HepG2 (cell line): ENCODE measurements around the gene C2.
A peak's percentile ranks its signal among the peaks of the same experiment; 100 is the strongest.

Experiments
- NR3C1 ChIP-seq: sonication (generic); formaldehyde crosslinking; IDR thresholded peaks from 2 replicates; pipeline ENCODE4 v1.4.0; 2020; ENCODE audit warnings: missing genetic modification reagents
- POLR2AphosphoS5 ChIP-seq: IDR thresholded peaks from 2 replicates; pipeline ENCODE4 v1.6.1; 2012; ENCODE audit warnings: low read depth, low read length
- RBM39 ChIP-seq: fragments of 200-400 bp; formaldehyde crosslinking; IDR thresholded peaks from one replicate; pipeline ENCODE4 v1.6.1; 2018; ENCODE audit warnings: antibody characterized with exemption, mild to moderate bottlenecking, low read depth, low read length; ENCODE audit not compliant: poor library complexity, severe bottlenecking
- STAG1 ChIP-seq: sonication (generic); formaldehyde crosslinking; IDR thresholded peaks from 2 replicates; pipeline ENCODE4 v1.4.0; 2020; ENCODE audit warnings: missing genetic modification reagents
- ZNF557 ChIP-seq: sonication (generic); formaldehyde crosslinking; IDR thresholded peaks from 2 replicates; pipeline ENCODE4 v1.4.0; 2020; ENCODE audit warnings: missing genetic modification reagents
- TF ChIP-seq, protein P1 (sequence below): sonication (generic); formaldehyde crosslinking; IDR thresholded peaks from 2 replicates; pipeline ENCODE4 v1.5.0; 2020; ENCODE audit warnings: mild to moderate bottlenecking, missing genetic modification reagents
- TF ChIP-seq, protein P2 (sequence below): sonication (generic); formaldehyde crosslinking; IDR thresholded peaks from 2 replicates; pipeline ENCODE4 v1.5.0; 2020; ENCODE audit warnings: mild to moderate bottlenecking, missing genetic modification reagents, moderate library complexity
- TF ChIP-seq, protein P3 (sequence below): IDR thresholded peaks from 2 replicates; pipeline ENCODE4 v1.6.1; 2016; ENCODE audit warnings: low read depth, missing genetic modification reagents, missing compliant biosample characterization

DNA sequence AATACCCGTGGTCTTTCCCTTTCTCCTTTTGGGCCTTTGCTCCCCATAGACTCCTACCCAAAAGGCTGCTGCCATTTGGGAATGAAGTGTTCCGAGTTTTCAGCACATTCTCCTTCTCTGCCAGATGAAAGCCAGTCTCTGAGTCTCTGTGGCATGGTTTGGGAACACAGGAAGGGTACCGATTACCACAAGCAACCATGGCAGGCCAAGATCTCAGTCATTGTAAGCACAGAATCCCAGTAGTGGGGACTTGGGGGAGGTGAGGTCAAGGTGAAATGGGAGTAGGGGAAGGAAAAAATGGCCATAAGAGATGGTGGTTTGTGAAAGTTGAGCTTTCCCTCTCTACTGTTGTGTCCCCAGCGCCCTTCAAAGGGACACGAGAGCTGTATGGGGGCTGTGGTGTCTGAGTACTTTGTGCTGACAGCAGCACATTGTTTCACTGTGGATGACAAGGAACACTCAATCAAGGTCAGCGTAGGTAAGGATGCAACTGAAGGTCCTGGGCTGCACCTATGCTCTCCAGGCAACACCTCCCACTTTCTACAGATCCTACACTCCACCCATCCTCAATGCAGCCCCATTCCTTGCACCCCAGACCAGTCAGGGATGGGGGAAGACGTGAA lies 22.5 kb downstream of the C2 start:
- TF ChIP-seq POLR2AphosphoS5 (peak; percentile 35; the same call in 1 of the 2 replicates), ZNF557 (CRISPR knock-in tag) (no peak), RBM39 (no peak), STAG1 (CRISPR knock-in tag) (no peak), NR3C1 (CRISPR knock-in tag) (no peak)
- TF ChIP-seq, protein P1, sequence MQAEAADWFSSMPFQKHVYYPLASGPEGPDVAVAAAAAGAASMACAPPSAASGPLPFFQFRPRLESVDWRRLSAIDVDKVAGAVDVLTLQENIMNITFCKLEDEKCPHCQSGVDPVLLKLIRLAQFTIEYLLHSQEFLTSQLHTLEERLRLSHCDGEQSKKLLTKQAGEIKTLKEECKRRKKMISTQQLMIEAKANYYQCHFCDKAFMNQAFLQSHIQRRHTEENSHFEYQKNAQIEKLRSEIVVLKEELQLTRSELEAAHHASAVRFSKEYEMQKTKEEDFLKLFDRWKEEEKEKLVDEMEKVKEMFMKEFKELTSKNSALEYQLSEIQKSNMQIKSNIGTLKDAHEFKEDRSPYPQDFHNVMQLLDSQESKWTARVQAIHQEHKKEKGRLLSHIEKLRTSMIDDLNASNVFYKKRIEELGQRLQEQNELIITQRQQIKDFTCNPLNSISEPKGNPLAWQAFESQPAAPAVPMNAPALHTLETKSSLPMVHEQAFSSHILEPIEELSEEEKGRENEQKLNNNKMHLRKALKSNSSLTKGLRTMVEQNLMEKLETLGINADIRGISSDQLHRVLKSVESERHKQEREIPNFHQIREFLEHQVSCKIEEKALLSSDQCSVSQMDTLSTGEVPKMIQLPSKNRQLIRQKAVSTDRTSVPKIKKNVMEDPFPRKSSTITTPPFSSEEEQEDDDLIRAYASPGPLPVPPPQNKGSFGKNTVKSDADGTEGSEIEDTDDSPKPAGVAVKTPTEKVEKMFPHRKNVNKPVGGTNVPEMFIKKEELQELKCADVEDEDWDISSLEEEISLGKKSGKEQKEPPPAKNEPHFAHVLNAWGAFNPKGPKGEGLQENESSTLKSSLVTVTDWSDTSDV (CRISPR knock-in tag), result no peak
- TF ChIP-seq, protein P2, sequence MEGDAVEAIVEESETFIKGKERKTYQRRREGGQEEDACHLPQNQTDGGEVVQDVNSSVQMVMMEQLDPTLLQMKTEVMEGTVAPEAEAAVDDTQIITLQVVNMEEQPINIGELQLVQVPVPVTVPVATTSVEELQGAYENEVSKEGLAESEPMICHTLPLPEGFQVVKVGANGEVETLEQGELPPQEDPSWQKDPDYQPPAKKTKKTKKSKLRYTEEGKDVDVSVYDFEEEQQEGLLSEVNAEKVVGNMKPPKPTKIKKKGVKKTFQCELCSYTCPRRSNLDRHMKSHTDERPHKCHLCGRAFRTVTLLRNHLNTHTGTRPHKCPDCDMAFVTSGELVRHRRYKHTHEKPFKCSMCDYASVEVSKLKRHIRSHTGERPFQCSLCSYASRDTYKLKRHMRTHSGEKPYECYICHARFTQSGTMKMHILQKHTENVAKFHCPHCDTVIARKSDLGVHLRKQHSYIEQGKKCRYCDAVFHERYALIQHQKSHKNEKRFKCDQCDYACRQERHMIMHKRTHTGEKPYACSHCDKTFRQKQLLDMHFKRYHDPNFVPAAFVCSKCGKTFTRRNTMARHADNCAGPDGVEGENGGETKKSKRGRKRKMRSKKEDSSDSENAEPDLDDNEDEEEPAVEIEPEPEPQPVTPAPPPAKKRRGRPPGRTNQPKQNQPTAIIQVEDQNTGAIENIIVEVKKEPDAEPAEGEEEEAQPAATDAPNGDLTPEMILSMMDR (CRISPR knock-in tag), result no peak
- TF ChIP-seq, protein P3, sequence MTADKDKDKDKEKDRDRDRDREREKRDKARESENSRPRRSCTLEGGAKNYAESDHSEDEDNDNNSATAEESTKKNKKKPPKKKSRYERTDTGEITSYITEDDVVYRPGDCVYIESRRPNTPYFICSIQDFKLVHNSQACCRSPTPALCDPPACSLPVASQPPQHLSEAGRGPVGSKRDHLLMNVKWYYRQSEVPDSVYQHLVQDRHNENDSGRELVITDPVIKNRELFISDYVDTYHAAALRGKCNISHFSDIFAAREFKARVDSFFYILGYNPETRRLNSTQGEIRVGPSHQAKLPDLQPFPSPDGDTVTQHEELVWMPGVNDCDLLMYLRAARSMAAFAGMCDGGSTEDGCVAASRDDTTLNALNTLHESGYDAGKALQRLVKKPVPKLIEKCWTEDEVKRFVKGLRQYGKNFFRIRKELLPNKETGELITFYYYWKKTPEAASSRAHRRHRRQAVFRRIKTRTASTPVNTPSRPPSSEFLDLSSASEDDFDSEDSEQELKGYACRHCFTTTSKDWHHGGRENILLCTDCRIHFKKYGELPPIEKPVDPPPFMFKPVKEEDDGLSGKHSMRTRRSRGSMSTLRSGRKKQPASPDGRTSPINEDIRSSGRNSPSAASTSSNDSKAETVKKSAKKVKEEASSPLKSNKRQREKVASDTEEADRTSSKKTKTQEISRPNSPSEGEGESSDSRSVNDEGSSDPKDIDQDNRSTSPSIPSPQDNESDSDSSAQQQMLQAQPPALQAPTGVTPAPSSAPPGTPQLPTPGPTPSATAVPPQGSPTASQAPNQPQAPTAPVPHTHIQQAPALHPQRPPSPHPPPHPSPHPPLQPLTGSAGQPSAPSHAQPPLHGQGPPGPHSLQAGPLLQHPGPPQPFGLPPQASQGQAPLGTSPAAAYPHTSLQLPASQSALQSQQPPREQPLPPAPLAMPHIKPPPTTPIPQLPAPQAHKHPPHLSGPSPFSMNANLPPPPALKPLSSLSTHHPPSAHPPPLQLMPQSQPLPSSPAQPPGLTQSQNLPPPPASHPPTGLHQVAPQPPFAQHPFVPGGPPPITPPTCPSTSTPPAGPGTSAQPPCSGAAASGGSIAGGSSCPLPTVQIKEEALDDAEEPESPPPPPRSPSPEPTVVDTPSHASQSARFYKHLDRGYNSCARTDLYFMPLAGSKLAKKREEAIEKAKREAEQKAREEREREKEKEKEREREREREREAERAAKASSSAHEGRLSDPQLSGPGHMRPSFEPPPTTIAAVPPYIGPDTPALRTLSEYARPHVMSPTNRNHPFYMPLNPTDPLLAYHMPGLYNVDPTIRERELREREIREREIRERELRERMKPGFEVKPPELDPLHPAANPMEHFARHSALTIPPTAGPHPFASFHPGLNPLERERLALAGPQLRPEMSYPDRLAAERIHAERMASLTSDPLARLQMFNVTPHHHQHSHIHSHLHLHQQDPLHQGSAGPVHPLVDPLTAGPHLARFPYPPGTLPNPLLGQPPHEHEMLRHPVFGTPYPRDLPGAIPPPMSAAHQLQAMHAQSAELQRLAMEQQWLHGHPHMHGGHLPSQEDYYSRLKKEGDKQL (CRISPR knock-in tag), result no peak
